NCI-H2107 (cell line): Measurements from ENCODE around the gene FLCN.
"Not testable (repeated sequence)": the region's sequence is repeated elsewhere in the genome, so short reads cannot be mapped to it uniquely, and the experiment has no call there.

ENCODE experiments used
- DNase-seq: peaks from one replicate; lab custom pipeline; 2025; lab: John Stamatoyannopoulos, UW

FLCN gene

DNA sequence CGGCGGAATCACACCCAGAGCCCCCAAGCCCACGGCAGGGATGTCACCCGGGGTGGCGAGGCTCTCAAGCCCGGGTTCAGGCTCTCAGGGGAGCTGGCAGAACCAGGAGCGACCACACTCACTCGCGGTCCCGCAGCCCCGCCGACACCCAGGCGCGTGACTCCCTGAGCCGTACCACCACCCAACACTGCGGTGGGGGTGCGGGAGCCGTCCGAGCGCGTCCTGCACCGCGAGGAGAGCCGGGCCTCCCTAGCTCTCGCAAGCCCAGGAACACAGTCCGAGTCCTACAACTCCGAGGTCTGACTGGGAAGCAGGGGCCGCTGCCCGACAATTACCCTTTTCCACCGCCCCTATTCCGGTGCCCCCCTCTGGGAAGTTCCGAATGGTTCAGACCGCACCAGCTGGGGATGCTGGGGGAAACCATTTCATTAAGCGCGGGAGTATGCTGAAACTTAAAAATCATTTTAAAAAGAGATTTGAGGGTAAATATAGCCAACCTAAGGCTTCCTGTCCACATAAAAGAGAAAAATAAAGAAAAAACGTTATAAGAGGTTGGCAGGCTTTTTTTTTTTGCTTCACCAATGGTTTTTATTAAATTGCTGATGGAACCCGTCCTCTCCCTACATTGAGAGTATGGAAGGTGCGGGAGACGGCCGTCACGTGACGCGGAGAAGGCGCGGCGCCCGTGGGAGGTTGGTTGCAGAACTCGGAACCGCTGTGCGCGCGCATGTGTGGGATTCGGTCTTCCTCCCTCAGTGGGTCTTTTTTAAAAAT, at the start of gene FLCN:
FLCN (minus strand) TSS at position 143 of the 774 bp plus-strand sequence. CDS start 9,031 bp downstream, outside the sequence.
- DNase-seq: peak; percentile 26

DNA sequence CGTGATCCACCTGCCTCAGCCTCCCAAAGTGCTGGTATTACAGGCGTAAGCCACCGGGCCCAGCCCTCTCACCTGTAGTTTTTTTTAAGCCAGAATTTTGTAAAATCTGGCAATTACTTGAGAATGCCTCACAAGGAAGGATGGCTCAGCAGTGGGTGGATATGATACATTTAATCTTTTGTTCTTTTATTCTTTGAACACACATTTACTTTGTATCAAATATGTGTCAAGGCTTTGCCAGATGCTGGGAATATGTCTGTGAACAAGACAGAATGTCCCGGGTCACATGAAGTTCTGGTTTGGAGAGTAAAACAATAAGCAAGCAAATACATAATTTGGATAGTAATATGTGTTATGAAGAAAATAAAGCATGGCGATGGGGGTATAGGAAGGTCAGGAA, 49.0 kb upstream of the FLCN start:
- no peak for DNase-seq

DNA sequence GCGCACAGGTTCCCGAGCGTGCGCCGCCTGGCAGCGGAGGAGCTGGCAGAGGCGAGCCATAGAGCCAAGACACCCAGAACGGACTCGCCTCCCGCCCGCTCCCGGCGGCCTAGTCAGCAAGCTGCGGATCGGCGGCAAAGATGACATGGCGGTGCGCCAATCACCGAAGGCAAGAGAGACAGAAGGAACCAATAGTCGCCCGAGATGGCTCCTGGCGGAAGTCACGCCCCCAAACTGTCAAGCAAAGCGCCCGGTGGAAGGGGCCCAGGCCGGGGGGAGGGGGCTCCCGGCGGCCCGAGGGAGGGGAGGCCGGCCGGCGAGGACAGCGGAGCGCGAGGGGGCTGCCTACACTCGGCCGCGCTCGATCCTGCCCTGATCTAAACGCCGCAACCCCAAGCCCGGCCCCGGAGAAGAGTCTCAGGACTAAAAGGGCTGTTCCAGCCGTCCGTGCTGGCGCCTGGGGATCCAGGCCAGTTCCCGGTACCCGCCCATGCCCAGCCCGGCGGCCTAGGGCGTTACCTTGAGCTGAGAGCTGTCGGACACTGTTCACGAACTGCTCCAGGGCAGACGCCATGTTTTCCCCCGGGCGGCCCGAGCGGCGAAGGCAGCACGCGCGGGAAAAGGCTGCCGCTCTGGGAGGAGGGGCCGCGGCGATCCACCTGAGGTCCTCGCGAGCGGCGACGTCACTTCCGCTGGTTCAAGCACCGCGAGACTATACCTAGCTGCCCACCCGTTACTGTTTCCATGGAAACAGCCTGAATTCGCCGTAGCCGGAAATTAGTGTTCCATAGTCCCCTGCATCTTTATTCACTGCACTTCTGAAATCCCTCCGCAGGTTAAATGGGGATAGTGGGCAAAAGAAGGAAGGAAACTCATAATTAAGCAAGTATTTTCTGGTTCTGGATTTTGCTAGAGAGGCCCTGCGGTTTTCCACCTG, 43.9 kb upstream of the FLCN start, which contains the start of gene COPS3:
COPS3 (minus strand) TSS at position 634 of the 937 bp plus-strand sequence; CDS start at position 574, 60 bp downstream.
- peak; percentile 89 for DNase-seq

GRCh38 chr17:17279316-17279715, 42.3 kb upstream of the FLCN start:
- DNase-seq: no peak

GRCh38 chr17:17277431-17277830, 40.5 kb upstream of the FLCN start:
- DNase-seq: not testable (repeated sequence)

DNA sequence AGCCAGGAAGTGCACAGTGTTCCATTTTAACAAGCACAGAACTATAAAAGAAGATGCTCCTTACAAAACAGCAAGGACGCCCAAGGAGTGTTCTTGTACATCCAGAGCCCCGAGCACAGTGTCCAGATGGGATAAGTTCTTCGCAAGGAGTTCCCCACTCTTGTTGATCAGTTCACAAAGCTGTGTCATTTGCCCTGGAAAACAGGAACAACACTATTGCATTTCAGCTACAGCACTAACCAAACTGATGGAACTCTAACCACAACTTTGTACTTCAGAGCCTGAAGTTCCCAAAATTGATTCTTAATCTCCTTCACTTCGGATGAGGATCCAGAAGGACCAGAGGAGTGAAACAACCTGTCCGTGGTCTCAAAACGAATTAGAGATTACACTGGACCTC, 39.0 kb upstream of the FLCN start:
- no peak for DNase-seq

DNA sequence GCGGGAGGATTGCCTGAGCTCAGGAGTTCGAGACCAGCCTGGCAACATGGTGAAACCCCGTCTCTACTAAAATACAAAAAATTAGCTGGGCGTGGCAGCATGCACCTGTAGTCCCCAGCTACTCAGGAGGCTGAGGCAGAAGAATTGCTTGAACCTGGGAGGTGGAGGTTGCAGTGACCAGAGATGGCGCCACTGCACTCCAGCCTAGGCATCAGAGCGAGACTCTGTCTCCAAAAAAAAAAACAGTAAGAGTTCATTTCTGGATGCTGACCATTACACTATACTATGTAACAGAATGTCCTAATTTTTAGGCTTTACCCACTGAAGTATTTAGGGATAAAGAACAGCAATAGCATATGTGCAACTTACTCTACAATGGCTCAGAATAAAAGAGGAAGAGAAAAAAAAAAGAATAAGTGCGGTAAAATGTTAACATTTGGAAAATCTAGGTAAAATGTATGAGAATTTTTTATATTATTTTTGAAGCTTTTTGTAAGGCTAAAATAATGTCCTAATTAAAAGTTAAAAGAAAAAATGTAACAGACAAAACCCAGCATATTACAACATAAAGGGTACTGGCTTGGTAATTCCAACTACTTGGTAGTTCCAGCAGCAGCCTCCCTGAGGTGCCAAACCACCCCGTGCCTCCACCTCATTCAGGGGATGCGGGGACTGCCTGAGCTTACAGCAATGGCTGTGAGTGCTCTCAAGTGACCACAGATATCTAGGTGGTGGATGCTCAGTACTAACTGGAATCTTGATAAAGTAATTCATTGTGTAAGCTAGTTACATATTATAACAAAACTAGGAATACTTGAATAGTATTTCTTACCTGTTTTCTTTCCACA, 33.2 kb upstream of the FLCN start:
- no peak for DNase-seq

DNA sequence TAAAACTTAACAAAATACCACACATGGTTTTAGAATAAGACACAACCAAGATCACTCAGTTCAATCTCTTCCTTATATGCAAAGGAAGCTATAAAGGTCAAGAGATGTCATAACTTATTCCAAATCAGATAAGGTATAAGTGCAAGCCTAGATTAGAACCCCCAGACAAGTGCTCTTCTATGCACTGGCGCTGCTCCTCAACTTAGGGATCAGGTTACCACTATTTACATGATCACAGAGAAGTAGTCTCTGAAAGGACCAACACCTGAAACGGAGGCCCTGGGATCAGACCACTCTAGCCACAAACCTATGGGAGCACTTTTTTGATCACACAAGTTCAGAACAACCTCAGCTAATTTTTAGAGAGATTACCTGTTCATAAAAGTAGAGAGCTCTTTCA, 27.5 kb upstream of the FLCN start:
- DNase-seq: no peak

GRCh38 chr17:17258998-17259397, 22.0 kb upstream of the FLCN start:
- no peak for DNase-seq

DNA sequence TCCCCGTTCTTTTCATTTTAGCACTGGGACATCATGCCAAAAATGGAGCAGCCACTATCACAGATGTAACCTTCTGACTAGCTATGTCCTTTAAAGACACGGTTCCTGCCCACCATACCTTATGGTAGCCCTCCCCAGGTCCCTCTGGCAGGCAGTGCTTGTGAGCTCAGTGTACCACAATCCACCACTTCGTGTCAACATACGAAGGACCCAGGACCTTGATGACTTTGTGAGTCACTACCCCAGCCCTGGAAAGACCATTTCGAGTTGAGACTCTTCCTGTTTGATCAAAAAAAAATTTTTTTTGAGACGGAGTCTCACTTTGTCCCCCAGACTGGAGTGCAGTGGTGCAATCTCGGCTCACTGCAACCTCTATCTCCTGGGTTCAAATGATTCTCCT, 21.0 kb upstream of the FLCN start:
- DNase-seq: no peak

- DNase-seq: no peak
These were observed 19.3 kb upstream of the FLCN start for GRCh38 chr17:17256316-17256715.

DNA sequence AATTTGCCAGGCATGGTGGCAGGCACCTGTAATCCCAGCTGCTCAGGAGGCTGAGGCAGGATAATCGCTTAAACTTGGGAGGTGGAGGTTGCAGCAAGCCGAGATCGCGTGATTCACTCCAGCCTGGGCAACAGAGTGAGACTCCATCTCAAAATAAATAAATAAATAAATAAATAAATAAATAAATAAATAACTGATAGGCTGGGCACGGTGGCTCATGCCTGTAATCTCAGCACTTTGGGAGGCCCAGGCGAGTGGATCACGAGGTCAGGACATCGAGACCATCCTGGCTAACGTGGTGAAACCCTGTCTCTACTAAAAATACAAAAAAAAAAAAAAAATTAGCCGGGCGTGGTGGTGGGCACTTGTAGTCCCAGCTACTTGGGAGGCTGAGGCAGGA, 18.7 kb upstream of the FLCN start:
- not testable (repeated sequence) for DNase-seq

GRCh38 chr17:17254036-17254435, 17.1 kb upstream of the FLCN start:
- DNase-seq: no peak

DNA sequence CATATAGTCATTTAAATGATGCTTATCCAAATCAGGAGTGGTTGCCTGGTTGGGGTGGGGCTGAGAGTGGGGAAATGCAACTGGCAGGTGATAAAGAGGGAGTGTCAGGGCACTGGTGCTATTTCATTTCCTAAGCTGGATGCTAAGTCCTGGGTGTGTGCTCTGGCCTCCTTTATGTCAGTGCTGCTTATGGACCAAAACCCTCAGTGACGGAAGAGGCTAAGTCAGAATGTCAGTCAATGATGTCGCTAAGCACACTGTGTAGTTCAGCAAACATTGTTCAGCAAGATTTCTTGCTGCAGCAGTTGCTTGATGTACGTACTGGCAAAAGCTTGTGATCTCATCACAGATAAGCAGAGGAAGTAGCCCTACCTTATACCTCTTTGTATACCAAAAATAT, 16.4 kb upstream of the FLCN start:
- no peak for DNase-seq

GRCh38 chr17:17252149-17252661, 15.2 kb upstream of the FLCN start:
- no peak for DNase-seq

DNA sequence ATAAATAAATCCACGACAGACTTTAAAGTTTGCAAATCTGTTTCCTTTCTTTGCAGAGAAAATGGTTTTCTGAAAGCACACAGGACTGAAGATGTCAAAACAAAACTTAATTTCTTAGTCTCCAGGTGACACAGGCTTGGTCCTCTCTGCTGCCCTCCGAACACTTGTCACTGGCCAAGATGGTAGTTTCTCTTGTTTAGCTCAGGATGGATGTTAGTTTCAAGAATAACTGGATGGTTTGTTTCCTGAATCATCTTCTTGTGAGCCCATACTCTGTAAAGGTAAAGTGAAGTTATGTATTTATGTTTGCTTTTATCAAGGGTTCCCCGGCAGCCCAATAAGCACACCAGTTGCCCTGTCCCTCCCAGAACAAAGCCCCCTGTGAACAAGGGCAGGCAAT, 9.9 kb upstream of the FLCN start:
- no peak for DNase-seq

DNA sequence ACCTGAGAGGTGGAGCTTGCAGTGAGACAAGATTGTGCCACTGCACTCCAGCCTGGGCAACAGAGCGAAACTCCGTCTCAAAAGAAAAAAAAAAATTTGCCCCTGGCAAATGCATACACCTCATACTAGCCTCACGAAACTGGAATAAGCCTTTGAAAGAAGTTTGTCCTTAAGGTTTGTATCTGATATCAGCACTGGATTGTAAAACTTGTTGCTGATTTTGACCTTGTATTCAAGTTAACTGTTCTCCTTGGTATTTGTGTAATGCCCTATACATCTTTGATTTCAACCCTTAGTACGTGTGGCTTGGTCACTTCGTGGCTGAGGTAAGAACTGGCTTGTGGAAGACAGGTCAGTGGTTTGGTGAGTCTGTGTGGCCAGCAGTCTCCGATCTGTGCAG, 6.2 kb upstream of the FLCN start:
- DNase-seq: no peak

GRCh38 chr17:17242246-17242645, 5.3 kb upstream of the FLCN start:
- no peak for DNase-seq

DNA sequence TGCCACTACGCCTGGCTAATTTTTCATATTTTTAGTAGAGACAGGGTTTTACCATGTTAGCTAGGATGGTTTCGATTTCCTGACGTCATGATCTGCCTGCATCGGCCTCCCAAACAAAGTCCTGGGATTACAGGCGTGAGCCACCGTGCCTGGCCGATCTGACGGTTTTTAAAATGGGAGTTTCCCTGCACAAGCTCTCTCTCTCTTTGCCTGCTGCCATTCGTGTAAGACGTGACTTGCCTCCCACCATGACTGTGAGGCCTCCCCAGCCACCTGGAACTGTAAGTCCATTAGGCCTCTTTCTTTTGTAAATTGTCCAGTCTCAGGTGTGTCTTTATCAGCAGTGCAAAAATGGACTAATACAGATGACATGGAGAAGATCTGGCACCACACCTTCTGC, 4.7 kb upstream of the FLCN start:
- no peak for DNase-seq

DNA sequence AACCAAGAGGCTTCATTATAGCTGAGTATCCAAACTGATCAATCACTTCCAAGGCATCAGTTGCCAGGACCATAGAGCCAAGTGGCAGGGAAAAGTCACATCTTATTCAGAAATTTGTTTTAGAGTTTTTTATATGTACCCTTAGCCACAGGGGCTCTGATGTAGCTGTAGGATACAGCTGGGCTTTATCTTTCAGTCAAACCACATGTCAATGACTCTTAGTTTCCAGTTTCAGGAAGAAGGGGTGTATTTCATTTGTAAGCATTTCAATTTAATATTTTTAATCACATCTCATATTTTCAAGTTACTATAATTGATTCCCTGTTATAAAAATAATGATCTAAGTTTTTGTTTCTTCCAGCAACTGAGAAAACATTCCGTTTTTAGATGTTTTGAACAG, 2.9 kb upstream of the FLCN start:
- no peak for DNase-seq

GRCh38 chr17:17236295-17237025, 508 bp downstream of the FLCN start:
- no peak for DNase-seq
